Loucy (cell line): ENCODE data around the gene CAVIN1.

Experiments
- CTCF ChIP-seq: fragments of 200-600 bp; sonication (generic); conservative IDR thresholded peaks from 2 replicates; pipeline ENCODE4 v1.5.1; 2014; ENCODE audit warnings: mild to moderate bottlenecking, antibody characterized with exemption, low read length
- EZH2phosphoT487 ChIP-seq: fragments of 200-600 bp; IDR thresholded peaks from 2 replicates; pipeline ENCODE4 v1.6.1; 2018; ENCODE audit warnings: antibody characterized with exemption, mild to moderate bottlenecking, moderate library complexity, borderline replicate concordance

GRCh38 chr17:42410319-42410685 is 12.8 kb downstream of the CAVIN1 start:
- TF ChIP-seq EZH2phosphoT487 = no peak
- no peak for TF ChIP-seq CTCF
